Transverse colon (tissue), 4 donors: ENCODE data around the gene PCBD1. TPM values are rescaled to one million over a fixed set of nuclear protein-coding genes. Genes with fewer than 3 reads are reported as not detected.
A peak's percentile ranks its signal among the peaks of the same experiment; 100 is the strongest.

ENCODE experiments used
- DNase-seq: peaks from one replicate; pipeline ENCODE4 v3.0.0-alpha.2; 2019
- H3K27ac ChIP-seq, 4 donors: fragments of 200-600 bp; sonication (generic); 2 replicates each; pipeline ENCODE4 v1.5.1; 2016 to 2018; ENCODE audit warnings: inconsistent platforms in 4 of 4
- H3K27me3 ChIP-seq: fragments of 200-600 bp; sonication (generic); 2 replicates; pipeline ENCODE4 v1.5.1; 2017; ENCODE audit warnings: inconsistent platforms
- H3K36me3 ChIP-seq, 4 donors: fragments of 200-600 bp; sonication (generic); 2 replicates each; pipeline ENCODE4 v1.5.1; 2017 to 2019; ENCODE audit warnings: inconsistent platforms in 4 of 4
- H3K4me1 ChIP-seq, 4 donors: fragments of 200-600 bp; sonication (generic); 2 replicates each; pipeline ENCODE4 v1.5.1; 2017 to 2020; ENCODE audit warnings: inconsistent platforms in 4 of 4
- H3K4me3 ChIP-seq, 4 donors: fragments of 200-600 bp; sonication (generic); 1 replicate in 1 of 4; 2 replicates in 3 of 4; pipeline versions ENCODE4 v1.5.1 to v1.6.1; 2017 to 2019; ENCODE audit warnings: inconsistent platforms in 4 of 4
- H3K9me3 ChIP-seq, 2 donors: fragments of 200-600 bp; sonication (generic); 2 replicates each; pipeline ENCODE4 v1.5.1; 2017 to 2019; ENCODE audit warnings: inconsistent platforms in 2 of 2
- EP300 ChIP-seq: sonication (generic); formaldehyde crosslinking; IDR thresholded peaks from one replicate; pipeline ENCODE4 v1.6.1; 2017; ENCODE audit warnings: antibody characterized with exemption, low read depth
- POLR2A ChIP-seq: fragments of 450-650 bp; IDR thresholded peaks from one replicate; pipeline ENCODE4 v1.6.1; 2016; ENCODE audit warnings: antibody characterized with exemption, mild to moderate bottlenecking, moderate library complexity
- POLR2AphosphoS5 ChIP-seq, 3 donors: sonication (generic); formaldehyde crosslinking; IDR thresholded peaks; one replicate each; pipeline ENCODE4 v1.6.1; 2016; ENCODE audit warnings: antibody characterized with exemption in 3 of 3
- WGBS, 2 donors: methylation state at CpG; one replicate each; pipeline ENCODE4 v1.1.5; 2018; ENCODE audit warnings: low coverage in 1 of 2; 5-methylcytosine and 5-hydroxymethylcytosine counted together
- in situ Hi-C, 4 donors: fragments of 200-750 bp; cut with MboI; loops; one replicate each; pipeline versions ENCODE4 v1.15.0 to v1.15.1; 2017; ENCODE audit warnings: low sequenced_read_pairs in 3 of 4, low pct_ligation_motif_present in 1 of 4, low pct_unique_long_range_greater_than_20kb in 1 of 4
- intact Hi-C: fragments of 100-400 bp; cut with DNase I; formaldehyde crosslinking; loops from one replicate; pipeline ENCODE4 v1.15.1; 2023; ENCODE audit warnings: low total_unique reads
- total RNA-seq, 4 donors: library from RNA; depleted of rRNA; stranded (reverse); fragments of >200 nt; gene quantifications; one replicate each; pipeline ENCODE4 v1.1.0, GENCODE V29; 2016
- TF ChIP-seq, protein P1 (sequence below), 5 experiments: fragments of 200-600 bp in 3 of 5; fragments of 450-650 bp in 2 of 5; sonication (generic) in 3 of 5; IDR thresholded peaks; 1 replicate in 2 of 5; 2 replicates in 3 of 5; pipeline ENCODE4 v1.5.1; 2016 to 2017; ENCODE audit warnings: antibody characterized with exemption in 5 of 5, inconsistent platforms in 3 of 5, mild to moderate bottlenecking in 2 of 5, moderate library complexity in 1 of 5

PCBD1 gene
- total RNA-seq, 4 donors from 2014 or later = 21.7 to 69.6 (median 44.8) TPM

- TF ChIP-seq POLR2A = no peak
- TF ChIP-seq, protein P1, sequence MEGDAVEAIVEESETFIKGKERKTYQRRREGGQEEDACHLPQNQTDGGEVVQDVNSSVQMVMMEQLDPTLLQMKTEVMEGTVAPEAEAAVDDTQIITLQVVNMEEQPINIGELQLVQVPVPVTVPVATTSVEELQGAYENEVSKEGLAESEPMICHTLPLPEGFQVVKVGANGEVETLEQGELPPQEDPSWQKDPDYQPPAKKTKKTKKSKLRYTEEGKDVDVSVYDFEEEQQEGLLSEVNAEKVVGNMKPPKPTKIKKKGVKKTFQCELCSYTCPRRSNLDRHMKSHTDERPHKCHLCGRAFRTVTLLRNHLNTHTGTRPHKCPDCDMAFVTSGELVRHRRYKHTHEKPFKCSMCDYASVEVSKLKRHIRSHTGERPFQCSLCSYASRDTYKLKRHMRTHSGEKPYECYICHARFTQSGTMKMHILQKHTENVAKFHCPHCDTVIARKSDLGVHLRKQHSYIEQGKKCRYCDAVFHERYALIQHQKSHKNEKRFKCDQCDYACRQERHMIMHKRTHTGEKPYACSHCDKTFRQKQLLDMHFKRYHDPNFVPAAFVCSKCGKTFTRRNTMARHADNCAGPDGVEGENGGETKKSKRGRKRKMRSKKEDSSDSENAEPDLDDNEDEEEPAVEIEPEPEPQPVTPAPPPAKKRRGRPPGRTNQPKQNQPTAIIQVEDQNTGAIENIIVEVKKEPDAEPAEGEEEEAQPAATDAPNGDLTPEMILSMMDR (IDR thresholded peaks at IDR 0.05) = no peak
- TF ChIP-seq EP300 = no peak
- no peak for TF ChIP-seq POLR2AphosphoS5 (IDR thresholded peaks at IDR 0.05)
- Histone ChIP-seq H3K4me1 (peaks cover 4 to 23% (median 10%) of the 10 kb centered on the region in 4 donors), H3K36me3 (no peaks in the 10 kb centered on the region), H3K27me3 (no peaks in the 10 kb centered on the region), H3K9me3 (no peaks in the 10 kb centered on the region), H3K27ac (no peak overlapping the region), H3K4me3 (no peak overlapping the region)
- intact Hi-C loops = no loop called here
- in situ Hi-C loops = loop anchor here in 1 of 4 donors (10.0 kb wide), 1 partner anchor 299 kb away; no protein-coding TSS in a partner anchor
- DNase-seq = no peak
- 63 to 71% methylated on average over 1 to 5 of the region's 5 CpGs for WGBS, 2 donors
Measured at GRCh38 chr10:70906031-70906783, 17.8 kb upstream of the PCBD1 start.

DNA sequence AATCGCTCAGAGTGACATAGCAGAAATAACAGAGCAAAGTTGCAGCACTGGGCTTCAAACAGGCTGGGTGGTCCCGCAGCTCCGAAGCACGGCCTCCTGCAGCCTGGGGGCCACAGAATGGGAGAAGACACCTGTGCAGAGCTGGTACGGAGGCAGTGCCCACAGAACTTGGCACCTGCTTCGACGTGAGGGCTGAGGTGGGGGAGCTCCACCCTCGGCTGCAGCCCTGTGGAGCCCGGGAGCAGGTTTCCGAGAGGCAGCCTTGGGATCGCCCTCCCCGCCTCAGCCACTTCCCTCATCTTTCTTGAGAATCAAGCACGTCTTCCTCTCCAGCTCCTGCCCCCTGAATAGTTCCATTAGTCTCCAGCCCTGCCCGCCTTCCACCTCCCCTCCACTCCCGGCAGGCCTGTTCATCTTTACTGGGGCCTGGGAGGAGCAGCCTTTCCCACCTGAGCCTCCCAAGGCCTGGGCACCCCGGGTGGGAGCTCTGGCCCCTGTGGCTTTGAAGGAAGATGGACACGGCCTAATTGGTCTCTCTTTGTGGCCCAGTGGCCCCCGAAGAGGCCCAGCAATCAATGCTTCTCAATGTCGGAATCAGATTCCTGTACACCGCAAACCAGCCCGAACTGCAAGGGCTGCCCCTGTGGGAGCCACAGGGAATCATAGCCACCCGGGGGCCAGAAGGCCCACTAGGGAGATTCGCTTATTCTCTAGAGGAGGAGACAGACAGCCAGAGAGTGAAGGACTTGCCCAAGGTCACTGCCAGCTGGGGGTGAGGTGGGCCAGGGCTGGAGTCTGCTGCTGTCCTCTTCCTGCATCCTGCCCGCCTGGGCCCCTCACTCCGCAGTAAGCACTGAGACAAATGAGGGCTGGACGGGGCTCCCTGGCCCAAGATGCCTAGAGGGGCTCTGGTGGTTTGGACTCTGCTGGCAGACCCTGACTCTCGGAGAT lies 17.0 kb upstream of the PCBD1 start:
- intact Hi-C loops = no loop called here
- H3K27me3 ChIP-seq = no peaks in the 10 kb centered on the region
- no peak overlapping the region for H3K27ac ChIP-seq
- no peak overlapping the region for H3K4me3 ChIP-seq
- no peaks in the 10 kb centered on the region for H3K9me3 ChIP-seq
- DNase-seq = peak; percentile 6
- TF ChIP-seq, protein P1 (IDR thresholded peaks at IDR 0.05) = no peak
- TF ChIP-seq POLR2A = no peak
- no peak for TF ChIP-seq EP300
- no peak for TF ChIP-seq POLR2AphosphoS5 (IDR thresholded peaks at IDR 0.05)
- H3K4me1 ChIP-seq = peaks cover 4 to 23% (median 10%) of the 10 kb centered on the region in 4 donors
- in situ Hi-C loops = loop anchor here in 1 of 4 donors (10.0 kb wide), 1 partner anchor 299 kb away; no protein-coding TSS in a partner anchor
- no peaks in the 10 kb centered on the region for H3K36me3 ChIP-seq
- WGBS, 2 donors = 86 to 95% methylated on average over 6 to 27 of the region's 27 CpGs

- no peaks in the 10 kb centered on the region for H3K27me3 ChIP-seq
- in situ Hi-C loops (loop anchor here in 1 of 4 donors (10.0 kb wide), 1 partner anchor 301 kb away; no protein-coding TSS in a partner anchor), intact Hi-C loops (no loop called here)
- H3K4me1 ChIP-seq = peaks cover 4 to 23% (median 10%) of the 10 kb centered on the region in 4 donors
- no peak overlapping the region for H3K27ac ChIP-seq
- no peak overlapping the region for H3K4me3 ChIP-seq
- H3K36me3 ChIP-seq = no peaks in the 10 kb centered on the region
- DNase-seq = peak; percentile 56
- no peaks in the 10 kb centered on the region for H3K9me3 ChIP-seq
- WGBS, 2 donors = 73% methylated on average over 11 of the region's 14 CpGs; no CpG with 5 or more reads in 1 of the 2 donors
- no peak for TF ChIP-seq POLR2A
- TF ChIP-seq, protein P1 (IDR thresholded peaks at IDR 0.05) = peak; percentile 79 to 92 (median 89)
Measured at GRCh38 chr10:70903262-70903921, 15.0 kb upstream of the PCBD1 start.
